Thymus (tissue), 11 donors: ENCODE measurements around the gene APLP2. TPM values are rescaled to one million over a fixed set of nuclear protein-coding genes. Genes with fewer than 3 reads are reported as not detected.
"Not testable (repeated sequence)": the region's sequence is repeated elsewhere in the genome, so short reads cannot be mapped to it uniquely, and the experiment has no call there.

Experiments used
- DNase-seq, 9 donors: peaks; one replicate each; pipeline ENCODE4 v3.0.0-alpha.2; 2013; ENCODE audit warnings: low spot score in 9 of 9, low read depth in 6 of 9, missing footprints in 1 of 9
- H3K27ac ChIP-seq, 2 donors: one replicate each; pipeline ENCODE4 v1.5.1; 2013; ENCODE audit warnings: control low read depth in 1 of 2, low read depth in 1 of 2, low read length in 1 of 2, mild to moderate bottlenecking in 1 of 2, moderate library complexity in 1 of 2
- H3K27me3 ChIP-seq, 2 donors: one replicate each; pipeline ENCODE4 v1.5.1; 2013; ENCODE audit warnings: low read length in 1 of 2; ENCODE audit not compliant: control insufficient read depth in 2 of 2, insufficient read depth in 1 of 2
- H3K36me3 ChIP-seq, 2 donors: one replicate each; pipeline ENCODE4 v1.5.1; 2013; ENCODE audit warnings: low read length in 1 of 2, mild to moderate bottlenecking in 1 of 2, moderate library complexity in 1 of 2; ENCODE audit not compliant: control insufficient read depth in 2 of 2, insufficient read depth in 2 of 2
- H3K4me1 ChIP-seq, 2 donors: one replicate each; pipeline ENCODE4 v1.5.1; 2013; ENCODE audit warnings: low read length in 2 of 2; ENCODE audit not compliant: control insufficient read depth in 2 of 2, insufficient read depth in 2 of 2
- H3K4me3 ChIP-seq, 2 donors: one replicate each; pipeline ENCODE4 v1.5.1; 2013; ENCODE audit warnings: low read length in 2 of 2, control low read depth in 1 of 2, mild to moderate bottlenecking in 1 of 2
- H3K9me3 ChIP-seq, 2 donors: one replicate each; pipeline ENCODE4 v1.5.1; 2013; ENCODE audit warnings: low read length in 1 of 2, mild to moderate bottlenecking in 1 of 2; ENCODE audit not compliant: control insufficient read depth in 2 of 2, insufficient read depth in 1 of 2
- WGBS: extraction: QIAGEN DNeasy Blood & Tissue Kit; methylation state at CpG from one replicate; pipeline ENCODE4 v1.1.7; 2013; 5-methylcytosine and 5-hydroxymethylcytosine counted together
- polyA plus RNA-seq: library from polyadenylated mRNA; stranded (reverse); fragments of 200-250 nt; gene quantifications from one replicate; pipeline ENCODE4 v1.2.3, GENCODE V29; 2013
- total RNA-seq: library from RNA; stranded (reverse); fragments of 120-200 nt; gene quantifications from one replicate; pipeline ENCODE4 v1.2.4, GENCODE V29; 2013
- donor health status: healthy.

Gene APLP2
- total and polyA plus RNA-seq, 2 donors = 74.4 to 101 TPM

- Histone ChIP-seq H3K9me3 (no peaks in the 10 kb centered on the region), H3K36me3 (no peaks in the 10 kb centered on the region), H3K4me1 (no peaks in the 10 kb centered on the region), H3K27ac (no peak overlapping the region), H3K27me3 (no peaks in the 10 kb centered on the region), H3K4me3 (no peak overlapping the region)
- WGBS = 92% methylated on average over 14 of the region's 14 CpGs
- no peak for DNase-seq
Observed at GRCh38 chr11:130191896-130192295, 122.2 kb downstream of the APLP2 start.

GRCh38 chr11:130192845-130193267 is 123.2 kb downstream of the APLP2 start:
- Histone ChIP-seq H3K27ac (no peak overlapping the region), H3K27me3 (no peaks in the 10 kb centered on the region), H3K9me3 (no peaks in the 10 kb centered on the region), H3K4me1 (no peaks in the 10 kb centered on the region), H3K36me3 (no peaks in the 10 kb centered on the region), H3K4me3 (no peak overlapping the region)
- DNase-seq = no peak
- WGBS = 92% methylated on average over 4 of the region's 4 CpGs

GRCh38 chr11:130193551-130193950 is 123.9 kb downstream of the APLP2 start:
- not testable (repeated sequence) for H3K4me1 ChIP-seq, DNase-seq, H3K27me3 ChIP-seq, H3K9me3 ChIP-seq, H3K36me3 ChIP-seq, H3K27ac ChIP-seq, H3K4me3 ChIP-seq
- WGBS = 96% methylated on average over 14 of the region's 14 CpGs

Other genes starting within 250 kb of the APLP2 start
- gene NFRKB, start 174.3 kb upstream of the APLP2 start, total RNA-seq = 13.3 TPM
- gene NFRKB, start 174.3 kb upstream of the APLP2 start, polyA plus RNA-seq = 13.0 TPM
- 4.7 TPM for gene PRDM10, start 67.1 kb upstream of the APLP2 start, total RNA-seq
- 4.4 TPM for gene PRDM10, start 67.1 kb upstream of the APLP2 start, polyA plus RNA-seq
- 13.7 TPM for gene ST14, start 89.9 kb downstream of the APLP2 start, total RNA-seq
- gene ST14, start 89.9 kb downstream of the APLP2 start, polyA plus RNA-seq = 28.6 TPM
- gene ZBTB44, start 245.0 kb downstream of the APLP2 start, total RNA-seq = 47.8 TPM
- 31.1 TPM for gene ZBTB44, start 245.0 kb downstream of the APLP2 start, polyA plus RNA-seq